Islet of Langerhans (tissue), 1 donor: ENCODE data around the gene GTF3C1.
A peak's percentile ranks its signal among the peaks of the same experiment; 100 is the strongest.

ENCODE experiments used
- FAIRE-seq: peaks from one replicate; lab custom pipeline; 2011; peaks lifted over from hg19 to GRCh38; lab: Jason Lieb, UNC

Gene GTF3C1

DNA sequence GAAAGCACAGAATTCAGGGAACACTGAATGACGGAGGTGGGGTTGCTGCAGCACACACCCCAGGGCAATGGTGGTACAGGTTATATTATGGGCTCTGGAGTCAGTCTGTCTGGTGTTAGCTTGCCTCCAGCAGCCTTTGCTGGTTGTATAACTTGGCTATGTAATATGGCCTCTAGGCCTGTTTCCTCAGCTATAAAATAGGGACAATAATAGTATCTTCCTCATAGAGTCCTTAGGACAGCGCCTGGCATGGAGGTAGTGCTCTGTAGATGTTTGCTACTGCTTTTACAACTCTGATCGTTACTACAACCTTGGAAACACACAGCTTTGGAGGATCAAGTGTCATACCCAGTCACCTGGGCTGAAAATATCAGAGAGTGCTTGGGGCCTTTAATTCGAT, 31.5 kb downstream of the GTF3C1 start:
- no peak for FAIRE-seq

DNA sequence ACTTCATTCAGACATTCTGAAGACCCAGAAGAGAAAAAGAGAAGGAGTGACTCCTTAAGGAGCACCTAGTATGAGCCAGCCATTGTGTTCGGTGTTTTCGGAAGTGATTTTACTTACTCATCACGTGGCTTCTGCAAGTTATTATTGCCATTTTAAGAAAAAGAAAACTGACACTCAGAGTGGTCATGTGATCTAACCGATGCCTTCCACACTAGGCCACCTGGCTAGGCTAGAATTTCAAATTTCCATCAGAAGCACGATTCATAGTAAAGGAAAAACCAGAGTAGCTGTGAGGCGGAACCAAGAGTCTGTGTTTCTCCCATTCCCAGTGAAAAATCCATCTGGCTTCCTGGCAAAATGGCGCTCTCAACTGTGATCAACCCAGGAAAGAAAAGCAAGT, 32.0 kb downstream of the GTF3C1 start:
- FAIRE-seq: no peak

DNA sequence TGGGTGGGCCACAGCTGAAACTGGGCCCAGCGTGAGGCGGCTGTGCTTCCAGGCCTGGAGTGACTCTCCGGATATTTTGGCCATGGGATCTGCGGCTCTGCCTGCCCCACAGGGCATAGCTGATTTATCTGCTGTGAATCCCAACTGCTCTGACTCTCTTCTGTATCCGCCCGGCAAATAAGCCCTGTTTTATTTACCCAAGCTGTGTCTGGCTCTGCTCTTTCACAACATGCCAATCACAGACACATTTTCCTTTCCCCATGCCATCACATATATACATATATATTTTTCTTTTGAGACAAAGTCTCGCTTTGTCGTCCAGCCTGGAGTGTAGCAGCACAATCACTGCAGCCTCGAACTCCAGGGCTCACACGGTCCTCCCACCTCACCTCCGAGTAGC, 33.3 kb downstream of the GTF3C1 start:
- FAIRE-seq: no peak

DNA sequence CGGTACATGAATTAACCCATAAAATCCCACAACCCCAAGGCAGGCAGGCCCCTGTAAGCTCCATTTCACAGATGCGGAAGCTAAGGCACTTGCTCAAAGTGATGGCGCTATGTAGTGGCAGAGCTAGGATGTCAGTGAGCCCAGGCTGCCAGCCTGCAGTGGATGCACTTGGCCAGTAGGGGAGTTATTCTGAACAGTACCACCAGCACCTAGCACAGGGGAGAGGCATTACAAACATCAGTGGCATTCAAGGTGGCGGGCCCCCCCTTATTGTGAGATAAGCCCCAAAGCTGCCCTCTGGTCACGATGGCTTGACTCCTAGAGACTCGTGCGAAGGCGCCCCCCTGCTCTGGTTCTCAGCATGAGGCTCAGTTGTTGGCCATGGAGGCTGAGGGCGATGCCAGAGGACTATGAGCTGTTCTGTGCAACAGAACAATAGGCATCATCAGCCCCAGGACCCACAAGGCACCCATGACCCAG, 33.8 kb downstream of the GTF3C1 start:
- FAIRE-seq: no peak

DNA sequence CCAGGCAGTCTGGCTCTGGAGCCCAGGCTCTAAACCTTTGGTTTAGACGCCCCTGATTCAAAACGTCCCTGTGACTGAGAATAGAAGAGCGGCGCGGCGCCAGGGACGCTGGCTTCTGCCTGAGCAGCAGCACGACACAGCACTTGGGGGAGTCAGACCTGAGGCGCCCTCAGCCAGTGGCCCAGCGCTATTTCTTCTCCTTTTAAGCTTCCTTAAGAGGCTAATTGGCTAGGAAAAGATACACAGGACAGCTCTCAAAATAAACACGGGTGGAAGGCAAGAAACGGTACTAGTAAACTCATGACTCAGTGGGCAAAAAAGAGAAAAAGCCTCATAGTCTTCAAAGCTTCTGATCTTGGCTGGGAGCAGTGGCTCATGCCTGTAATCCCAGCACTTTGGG, 34.9 kb downstream of the GTF3C1 start:
- FAIRE-seq: no peak

DNA sequence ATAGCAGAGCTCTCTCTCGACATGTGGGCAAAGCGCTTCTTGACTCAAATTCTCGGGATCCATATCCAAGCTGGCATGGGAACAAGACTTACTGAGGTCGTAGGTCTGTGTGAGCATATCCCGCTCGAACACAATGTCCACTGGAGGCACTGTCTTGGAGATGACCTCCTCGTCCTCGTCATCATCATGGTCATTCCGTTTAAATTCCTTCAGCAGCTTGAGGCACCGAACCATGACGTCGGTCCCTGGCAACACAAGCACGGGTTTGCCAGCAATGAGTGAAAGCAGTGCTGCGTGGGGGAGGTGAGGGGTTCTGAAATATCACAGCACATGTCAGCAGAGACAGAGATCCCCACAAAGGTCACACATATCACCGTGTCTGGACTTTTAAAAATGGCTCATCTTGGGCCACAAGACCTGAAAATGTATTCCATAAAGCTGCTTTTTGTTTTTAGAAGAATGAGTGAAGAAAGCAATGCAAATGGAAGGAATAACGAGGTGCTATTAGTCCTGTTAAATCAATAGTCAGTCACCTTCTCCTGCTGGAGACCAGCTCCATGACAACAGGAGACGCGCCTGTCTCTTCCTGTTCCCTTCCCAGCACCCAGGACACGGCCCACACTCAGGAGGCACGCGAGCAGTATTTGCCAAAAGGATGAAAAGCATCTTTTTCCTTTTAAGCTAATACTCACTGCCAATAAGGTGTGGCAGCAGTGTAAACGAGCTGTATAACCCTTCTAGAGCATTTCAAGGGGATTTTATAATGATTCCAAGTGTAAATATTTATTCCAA, 37.9 kb downstream of the GTF3C1 start:
- peak; percentile 96 for FAIRE-seq

DNA sequence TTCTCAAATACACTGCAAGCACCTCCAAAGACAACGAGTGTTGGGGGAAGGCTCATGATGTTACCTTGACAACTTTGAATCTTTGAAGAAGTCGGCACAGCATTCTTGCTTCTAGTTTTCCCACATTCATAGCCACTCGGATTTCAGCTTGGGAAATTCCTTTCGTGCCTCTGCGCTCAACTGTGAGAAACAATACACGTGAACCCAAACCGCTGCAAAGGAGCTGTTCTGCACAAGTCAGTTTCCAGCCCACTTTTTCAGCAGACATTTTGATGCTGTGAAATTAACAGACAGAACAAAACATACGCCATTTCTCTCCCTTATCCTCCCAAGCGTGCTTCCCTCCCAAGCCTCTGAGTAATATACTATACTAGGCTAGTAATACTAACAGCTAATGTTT, 41.2 kb downstream of the GTF3C1 start:
- no peak for FAIRE-seq

DNA sequence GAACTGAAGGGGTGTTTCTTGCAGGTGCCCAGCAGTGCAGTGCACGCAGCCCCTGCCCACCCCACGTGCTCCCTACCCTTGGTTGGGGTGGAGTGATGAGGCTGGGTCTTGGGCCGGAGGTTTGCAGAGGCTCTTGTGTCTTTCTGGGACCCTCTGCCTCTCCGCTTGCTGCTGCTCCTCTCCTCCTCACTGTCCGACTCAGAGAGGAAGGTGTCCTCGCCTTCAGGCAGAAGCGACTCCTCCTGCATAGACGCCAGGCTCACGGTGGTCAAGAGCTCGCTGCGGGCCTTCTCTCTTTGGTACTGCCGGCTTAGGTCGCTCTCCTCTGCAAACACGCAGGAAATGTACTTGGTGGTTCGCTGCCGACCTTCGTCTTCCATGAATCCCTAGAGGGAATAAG, 42.9 kb downstream of the GTF3C1 start:
- FAIRE-seq: no peak

DNA sequence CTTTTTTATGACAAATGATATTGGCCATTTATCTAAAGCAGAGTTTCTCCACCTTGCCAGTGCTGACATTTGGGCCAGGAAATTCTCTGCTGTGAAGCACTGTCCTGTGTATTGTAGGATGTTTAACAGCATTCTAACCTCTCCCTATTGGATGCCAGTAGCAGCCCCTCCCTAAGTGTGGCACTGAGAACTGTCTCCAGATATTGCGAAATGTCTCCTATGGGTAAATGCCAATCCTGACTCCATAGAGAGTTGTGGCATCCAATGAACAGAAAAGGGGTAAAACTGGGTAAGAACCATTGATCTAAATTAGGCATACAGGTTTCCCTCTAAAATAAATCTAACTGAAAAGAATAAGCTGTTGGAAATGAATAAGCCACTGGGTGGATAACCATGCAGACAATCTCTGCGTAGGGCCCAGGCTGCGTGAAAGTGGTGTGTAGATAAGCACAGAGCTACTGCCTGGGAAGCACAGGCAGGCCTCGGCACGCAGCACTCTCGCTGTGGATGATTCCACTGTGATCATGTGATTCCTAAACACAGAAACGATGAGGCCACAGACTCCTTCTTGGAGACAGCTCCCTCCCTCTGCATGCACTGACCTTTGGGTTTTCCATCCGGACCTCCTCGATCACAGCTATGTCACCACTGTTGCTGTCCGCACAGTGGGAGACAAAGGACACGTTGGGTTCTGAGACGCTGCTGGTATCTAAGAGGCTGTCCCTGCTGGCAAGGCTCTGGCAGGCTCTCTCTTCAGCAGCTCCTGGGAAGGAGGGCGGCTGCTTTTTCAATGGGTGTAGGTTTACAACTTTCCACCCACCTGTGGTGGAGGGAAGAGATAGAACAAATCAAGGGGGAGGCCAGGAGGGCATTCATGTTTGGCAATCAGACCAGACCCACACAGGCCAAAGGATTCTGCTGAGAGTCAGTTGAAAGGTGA, 44.1 kb downstream of the GTF3C1 start:
- FAIRE-seq: no peak

DNA sequence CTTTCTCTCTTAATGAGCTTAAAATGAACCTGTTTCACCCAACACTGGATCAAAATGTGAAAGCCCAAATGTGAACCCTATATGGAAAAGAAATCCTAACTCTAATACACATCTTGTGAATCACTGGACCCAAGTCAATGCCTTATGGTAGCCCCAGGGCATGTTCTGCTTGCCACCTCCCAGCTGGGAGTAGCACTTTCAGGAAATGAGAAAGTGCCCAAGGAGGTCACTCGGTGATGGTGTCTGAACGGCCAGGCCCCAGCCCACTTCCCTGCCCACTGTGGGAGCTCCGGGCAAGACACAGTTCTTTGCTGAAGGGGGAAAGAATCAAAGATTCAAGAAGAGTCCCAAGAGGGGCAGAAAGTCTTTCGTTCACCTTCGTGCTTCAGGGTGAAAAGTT, 46.1 kb downstream of the GTF3C1 start:
- no peak for FAIRE-seq

DNA sequence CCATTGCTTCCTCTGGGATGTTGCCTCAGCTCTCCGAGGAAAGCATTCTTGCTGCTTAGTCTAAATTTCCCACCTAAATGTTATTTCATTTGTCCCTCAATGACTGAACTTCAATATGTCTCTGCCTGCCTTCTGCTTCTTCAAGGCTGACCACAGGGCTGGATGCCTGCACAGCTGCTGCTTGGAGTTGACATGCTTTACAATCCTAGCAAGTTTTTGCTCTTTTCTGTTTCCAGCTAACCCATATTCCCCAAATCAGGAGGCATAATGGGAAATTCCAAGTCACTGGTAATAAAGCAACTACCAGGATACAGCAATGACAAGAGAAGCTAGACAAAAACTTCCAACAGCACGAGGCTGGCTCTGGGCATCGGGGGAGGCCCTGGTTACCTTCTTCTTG, 48.9 kb downstream of the GTF3C1 start:
- FAIRE-seq: no peak

DNA sequence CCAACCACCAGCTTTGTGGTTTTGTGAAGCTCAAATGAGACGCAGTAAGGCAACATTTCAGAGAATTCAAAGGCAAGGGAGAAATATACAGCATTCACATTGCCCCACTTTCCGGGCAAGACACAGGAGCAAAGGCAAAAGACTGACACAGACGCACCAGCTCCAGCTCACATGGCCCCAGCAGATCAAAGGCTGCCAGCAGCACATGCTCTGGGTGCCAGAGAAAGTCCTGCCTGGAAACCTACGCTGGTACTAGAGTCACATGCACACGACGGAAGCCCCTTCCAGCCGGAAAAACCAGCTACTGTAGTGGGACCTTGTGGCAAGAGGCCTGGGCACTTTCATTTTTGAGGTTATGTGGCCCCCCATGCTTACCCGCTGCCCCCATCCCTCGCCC, 50.1 kb downstream of the GTF3C1 start:
- no peak for FAIRE-seq

DNA sequence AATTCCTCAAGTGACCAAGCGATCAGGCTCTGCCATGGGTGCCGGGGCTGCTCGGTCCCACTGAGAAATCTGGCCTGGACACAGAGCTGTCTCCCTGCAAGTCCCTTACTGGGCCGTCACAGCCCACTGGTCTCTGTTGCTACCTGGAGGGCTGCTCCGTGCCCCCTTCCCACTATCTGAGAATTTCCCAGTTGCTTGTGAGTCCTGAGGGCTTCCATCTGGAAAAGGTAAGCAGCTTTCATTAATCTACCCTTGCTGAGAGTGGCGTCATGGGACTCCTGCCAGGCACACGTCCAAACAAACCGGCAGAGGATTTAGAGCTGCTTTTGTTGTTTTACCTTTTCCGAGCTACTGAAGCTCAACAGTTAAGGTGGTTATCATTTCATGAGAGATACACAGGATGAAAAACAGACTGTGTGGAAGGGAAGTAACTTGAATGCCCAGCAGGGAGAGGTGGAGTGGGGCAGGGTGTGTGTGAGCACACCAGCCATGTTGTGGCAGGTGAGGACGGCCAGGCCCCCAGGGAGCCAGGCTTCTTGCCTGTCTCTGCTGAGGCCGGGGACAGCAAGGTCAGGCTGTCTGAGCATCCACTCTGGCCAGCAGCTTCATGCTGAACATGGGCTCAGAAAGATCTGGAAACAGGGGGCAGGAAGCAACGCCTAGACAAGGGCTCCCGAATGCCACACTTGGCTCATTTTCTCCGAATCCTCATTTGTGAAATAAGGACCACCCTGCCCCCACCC, 50.6 kb downstream of the GTF3C1 start:
- no peak for FAIRE-seq

DNA sequence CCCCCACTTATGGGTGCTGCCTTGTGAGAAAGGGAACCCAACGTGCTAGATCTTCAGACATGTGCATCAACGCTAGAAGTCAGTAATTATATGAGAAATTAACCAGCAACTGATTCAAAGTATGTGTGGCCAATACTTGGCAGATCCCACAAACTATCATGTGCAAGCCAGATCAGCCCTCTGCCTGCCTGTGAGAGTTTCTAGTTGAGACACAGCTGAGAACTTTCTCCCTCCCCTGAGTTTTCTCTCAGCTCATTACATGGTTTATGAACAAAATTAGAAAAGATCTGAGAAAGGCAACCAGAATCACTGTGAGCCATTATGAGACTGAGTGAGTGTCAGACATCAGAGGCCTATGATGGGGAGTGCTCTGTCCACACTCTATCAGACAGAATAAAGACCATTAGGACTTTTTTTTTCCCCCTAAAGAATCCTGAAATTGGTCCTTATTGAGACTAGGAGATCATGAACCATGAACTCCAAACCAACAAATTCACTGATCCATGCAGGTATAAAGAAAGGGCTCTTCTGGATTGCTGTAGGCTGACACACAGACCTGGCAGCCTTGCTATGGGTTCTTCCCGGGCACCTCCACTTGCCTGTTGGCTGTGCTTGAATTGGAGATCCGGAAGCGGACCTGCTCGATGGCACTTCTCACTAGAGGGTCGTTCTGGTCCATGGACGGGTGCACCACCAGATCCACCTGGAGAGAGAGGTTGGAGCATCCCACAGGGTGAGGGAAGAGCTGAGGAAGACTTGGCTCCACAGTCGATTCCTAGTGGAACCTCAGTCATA, 51.5 kb downstream of the GTF3C1 start:
- no peak for FAIRE-seq

DNA sequence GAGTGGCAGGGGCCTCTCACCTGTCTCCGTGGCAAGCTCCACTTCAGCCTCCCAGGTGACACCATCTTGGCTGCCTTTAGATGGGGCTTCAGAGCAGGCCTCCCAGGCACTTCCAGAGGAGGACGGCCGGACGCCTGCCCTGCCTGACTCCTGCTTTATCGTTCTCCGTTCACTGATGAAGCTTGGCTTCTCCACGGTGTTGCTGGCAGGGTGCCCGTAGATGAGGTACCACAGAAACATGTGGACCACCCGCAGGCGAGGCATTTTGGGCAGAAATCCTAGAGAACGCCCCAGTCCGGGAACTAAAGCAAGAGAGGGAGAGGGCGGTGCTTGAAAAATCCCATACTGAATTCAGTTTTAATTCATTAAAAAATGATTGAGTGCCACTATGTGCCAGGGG, 54.5 kb downstream of the GTF3C1 start:
- no peak for FAIRE-seq

DNA sequence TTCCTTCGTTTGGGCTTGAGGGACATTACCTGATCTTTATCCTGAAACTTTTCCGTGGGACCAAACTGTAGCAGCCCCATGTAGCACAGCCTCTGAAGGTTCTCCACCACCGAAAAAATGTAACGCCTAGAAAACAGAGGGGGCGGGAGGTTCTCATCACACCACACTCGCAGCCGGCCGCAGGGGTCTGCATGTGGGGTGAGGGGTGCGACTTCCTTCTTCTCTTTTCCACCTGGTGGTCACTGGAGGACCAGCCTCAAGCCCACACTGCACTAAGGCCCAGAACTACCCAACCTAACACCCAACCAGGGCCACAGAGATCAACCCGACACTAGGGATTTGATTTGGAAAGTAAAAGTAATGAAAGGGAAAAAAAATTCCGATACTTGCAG, 57.1 kb downstream of the GTF3C1 start:
- no peak for FAIRE-seq

DNA sequence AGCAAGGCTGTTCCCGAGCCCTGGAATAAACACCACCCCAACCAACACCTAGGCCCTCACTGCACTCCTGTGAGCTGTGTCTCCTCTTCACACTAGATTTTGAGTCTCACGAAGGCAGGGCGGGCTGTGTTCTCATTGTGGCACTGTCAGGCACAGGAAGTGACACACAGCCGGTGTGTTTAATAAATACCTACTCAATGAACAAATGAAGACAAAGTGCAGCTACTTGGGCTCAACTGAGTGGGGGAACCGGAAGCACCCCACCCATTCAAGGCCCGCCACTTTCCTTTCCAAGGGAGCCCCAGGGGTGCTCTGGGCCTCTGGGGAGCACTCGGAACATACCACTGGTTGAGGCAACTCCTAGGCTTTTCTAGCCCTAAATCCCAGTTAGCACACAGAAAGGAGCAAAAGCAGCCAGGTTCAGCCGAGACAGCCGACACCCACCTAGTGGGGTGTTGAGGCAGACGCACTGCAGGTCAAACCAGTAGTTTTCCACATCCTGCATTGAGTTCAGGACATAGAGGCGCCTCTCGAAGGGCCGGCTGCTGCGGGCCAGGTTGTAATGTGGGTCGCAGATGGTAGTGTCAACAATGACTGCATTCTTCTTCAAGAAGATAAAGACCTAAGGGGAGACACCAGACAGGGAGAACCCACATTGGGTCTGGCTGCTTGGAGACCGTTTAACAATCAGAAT, 57.7 kb downstream of the GTF3C1 start:
- FAIRE-seq: no peak

DNA sequence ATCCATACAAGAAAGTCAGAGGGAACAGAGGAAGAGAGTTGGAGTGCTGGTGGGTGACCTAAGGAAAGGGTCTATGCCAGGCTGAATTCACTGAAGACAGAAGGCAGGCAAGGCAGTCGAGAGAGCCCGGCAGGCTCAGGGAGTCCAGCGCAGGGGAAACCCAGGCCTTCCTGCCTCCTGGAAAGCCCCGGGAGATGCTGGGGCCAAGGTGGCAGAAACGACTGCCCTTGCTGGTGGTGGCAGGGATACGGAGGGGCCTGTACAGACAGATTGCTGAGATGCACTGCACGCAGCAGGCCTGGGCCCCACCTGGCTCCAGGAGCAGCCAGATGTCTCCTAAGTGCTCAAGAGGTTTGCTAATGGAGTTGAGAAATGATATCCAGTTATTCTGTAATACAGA, 59.8 kb downstream of the GTF3C1 start:
- no peak for FAIRE-seq

DNA sequence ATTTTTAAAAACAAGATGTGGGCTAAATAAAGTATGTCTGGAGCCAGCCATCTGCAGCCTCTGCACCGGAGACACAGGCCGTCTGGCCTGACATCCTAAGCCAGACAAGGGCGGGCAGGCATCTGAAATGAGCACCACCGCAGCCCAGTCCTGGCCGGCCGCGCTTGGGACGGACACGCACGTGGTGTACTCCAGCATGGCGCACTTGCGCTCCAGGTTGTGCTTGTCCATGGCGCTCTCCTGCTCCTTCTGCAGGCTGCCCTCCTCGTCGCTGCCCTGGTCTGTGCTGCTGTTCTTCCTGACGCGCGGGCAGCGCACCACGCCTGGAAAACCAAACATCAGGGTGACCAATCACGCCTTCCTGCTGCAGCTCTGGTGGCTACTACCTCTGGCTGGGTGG, 60.3 kb downstream of the GTF3C1 start:
- FAIRE-seq: no peak

DNA sequence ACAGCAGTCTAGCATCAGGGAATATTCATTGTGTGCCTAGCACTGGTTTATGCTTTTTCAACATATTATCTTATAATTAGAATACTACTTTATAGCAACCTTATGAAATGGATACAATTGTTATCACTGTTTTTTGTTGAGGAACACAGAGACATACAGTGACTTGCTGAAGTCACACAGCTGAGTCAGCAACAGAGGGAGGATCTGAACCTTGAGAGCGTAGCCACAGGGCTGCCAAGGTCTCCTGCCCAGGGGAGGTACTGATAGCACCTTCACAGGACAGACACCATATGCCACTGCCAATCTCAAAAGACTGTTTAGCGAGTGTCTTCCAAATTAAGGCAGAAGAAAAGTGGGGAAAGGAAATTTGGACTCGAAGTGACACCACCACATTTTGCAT, 63.0 kb downstream of the GTF3C1 start:
- FAIRE-seq: no peak

DNA sequence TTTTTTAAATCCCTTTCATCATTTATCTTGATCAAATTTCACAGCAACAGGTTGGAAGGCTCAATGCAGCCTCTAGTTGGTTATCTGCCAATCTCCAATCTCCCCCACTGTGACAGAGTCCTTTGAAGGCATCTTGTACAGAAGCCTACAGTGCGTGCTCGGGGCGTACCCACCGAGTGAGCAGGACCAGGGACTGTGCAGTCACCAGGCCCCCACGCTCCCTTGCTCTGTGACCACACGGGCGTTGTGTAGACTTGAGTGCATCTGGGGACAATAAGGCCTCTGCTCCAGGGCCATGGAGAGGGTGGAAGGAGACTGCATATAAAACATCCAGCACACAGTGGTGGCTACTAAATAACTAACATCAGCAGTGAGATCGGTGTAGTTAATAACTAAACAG, 63.4 kb downstream of the GTF3C1 start:
- no peak for FAIRE-seq
